ENCODE data around the gene PRDM16.

GRCh38 chr1:3170561-3171453, 101.8 kb downstream of the PRDM16 start:
- no peak for TF ChIP-seq CTCF (IDR thresholded peaks at IDR 0.05)
- TF ChIP-seq MAX (CRISPR knock-in tag; IDR thresholded peaks at IDR 0.05): no peak
- TF ChIP-seq ZNF138 (CRISPR knock-in tag; conservative IDR thresholded peaks at IDR 0.05): no peak
- no peak for TF ChIP-seq CREB1 (CRISPR knock-in tag; IDR thresholded peaks at IDR 0.05)
- TF ChIP-seq JAZF1 (CRISPR knock-in tag; IDR thresholded peaks at IDR 0.05): no peak
- no peak for TF ChIP-seq ATF1 (CRISPR knock-in tag; IDR thresholded peaks at IDR 0.05)
- no peak for TF ChIP-seq SMAD3 (CRISPR knock-in tag; IDR thresholded peaks at IDR 0.05; ENCODE audit: borderline replicate concordance)
- TF ChIP-seq ZNF121 (CRISPR knock-in tag; IDR thresholded peaks at IDR 0.05): 0 out of 2 replicates have a peak, but pooled peaks have one; percentile 32
- TF ChIP-seq ZNF263 (CRISPR knock-in tag; IDR thresholded peaks at IDR 0.05; ENCODE audit: low read depth): no peak
- no peak for TF ChIP-seq USF2 (CRISPR knock-in tag; IDR thresholded peaks at IDR 0.05)
- no peak for TF ChIP-seq E2F1 (CRISPR knock-in tag; IDR thresholded peaks at IDR 0.05)
- TF ChIP-seq ZBTB43 (CRISPR knock-in tag; IDR thresholded peaks at IDR 0.05): no peak
